ENCODE measurements around the gene LIPT2.

Gene LIPT2

GRCh38 chr11:74492084-74492483 lies 1.4 kb downstream of the LIPT2 start:
- Histone ChIP-seq H3K27ac (ENCODE audit: extremely low read depth, low read depth, low read length) (no peak overlapping the region), H3K4me1 (ENCODE audit: control insufficient read depth, insufficient read depth, low read length) (no peaks in the 10 kb centered on the region), H3K4me3 (ENCODE audit: low read depth, low read length) (no peak overlapping the region), H3K36me3 (ENCODE audit: control insufficient read depth in 2 of 2, insufficient read depth in 1 of 2, low read length in 2 of 2) (no peaks in the 10 kb centered on the region), H3K9me3 (ENCODE audit: control insufficient read depth, insufficient read depth, low read depth, low read length) (no peaks in the 10 kb centered on the region)
- ChIA-PET POLR2A (interaction anchor here (0.7 to 1.4 kb wide), 3 partner anchors 21 to 63 kb away, joined by 5 to 7 read pairs (median 7); no protein-coding TSS in a partner anchor), CTCF (interaction anchor here (1.2 to 1.4 kb wide), 2 partner anchors 39 to 40 kb away, joined by 3 to 5 read pairs; no protein-coding TSS in a partner anchor)
- TF ChIP-seq ZNF791 (tag by site-specific recombination; IDR thresholded peaks at IDR 0.05) (no peak), ZNF843 (tag by site-specific recombination; IDR thresholded peaks at IDR 0.05) (no peak), ZEB2 (tag by site-specific recombination; IDR thresholded peaks at IDR 0.05) (no peak), KLF9 (tag by site-specific recombination; IDR thresholded peaks at IDR 0.05; ENCODE audit: low read depth) (no peak), ZNF548 (tag by site-specific recombination; IDR thresholded peaks at IDR 0.05) (no peak), WT1 (tag by site-specific recombination; IDR thresholded peaks at IDR 0.05) (no peak), ZXDB (tag by site-specific recombination; IDR thresholded peaks at IDR 0.05) (no peak), ZNF596 (tag by site-specific recombination; IDR thresholded peaks at IDR 0.05) (no peak), HOXD13 (CRISPR knock-in tag; IDR thresholded peaks at IDR 0.05; ENCODE audit: borderline replicate concordance) (no peak), ZNF747 (tag by site-specific recombination; IDR thresholded peaks at IDR 0.05) (no peak), ZNF280D (tag by site-specific recombination; IDR thresholded peaks at IDR 0.05) (no peak), ZNF624 (tag by site-specific recombination; IDR thresholded peaks at IDR 0.05) (no peak)
- TF ChIP-seq, protein P1, sequence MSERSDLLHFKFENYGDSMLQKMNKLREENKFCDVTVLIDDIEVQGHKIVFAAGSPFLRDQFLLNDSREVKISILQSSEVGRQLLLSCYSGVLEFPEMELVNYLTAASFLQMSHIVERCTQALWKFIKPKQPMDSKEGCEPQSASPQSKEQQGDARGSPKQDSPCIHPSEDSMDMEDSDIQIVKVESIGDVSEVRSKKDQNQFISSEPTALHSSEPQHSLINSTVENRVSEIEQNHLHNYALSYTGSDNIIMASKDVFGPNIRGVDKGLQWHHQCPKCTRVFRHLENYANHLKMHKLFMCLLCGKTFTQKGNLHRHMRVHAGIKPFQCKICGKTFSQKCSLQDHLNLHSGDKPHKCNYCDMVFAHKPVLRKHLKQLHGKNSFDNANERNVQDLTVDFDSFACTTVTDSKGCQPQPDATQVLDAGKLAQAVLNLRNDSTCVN (tag by site-specific recombination; optimal IDR thresholded peaks at IDR 0.05), result no peak
- TF ChIP-seq, protein P2, sequence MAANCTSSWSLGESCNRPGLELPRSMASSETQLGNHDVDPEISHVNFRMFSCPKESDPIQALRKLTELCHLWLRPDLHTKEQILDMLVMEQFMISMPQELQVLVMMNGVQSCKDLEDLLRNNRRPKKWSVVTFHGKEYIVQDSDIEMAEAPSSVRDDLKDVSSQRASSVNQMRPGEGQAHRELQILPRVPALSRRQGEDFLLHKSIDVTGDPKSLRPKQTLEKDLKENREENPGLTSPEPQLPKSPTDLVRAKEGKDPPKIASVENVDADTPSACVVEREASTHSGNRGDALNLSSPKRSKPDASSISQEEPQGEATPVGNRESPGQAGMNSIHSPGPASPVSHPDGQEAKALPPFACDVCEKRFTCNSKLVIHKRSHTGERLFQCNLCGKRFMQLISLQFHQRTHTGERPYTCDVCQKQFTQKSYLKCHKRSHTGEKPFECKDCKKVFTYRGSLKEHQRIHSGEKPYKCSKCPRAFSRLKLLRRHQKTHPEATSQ (tag by site-specific recombination; IDR thresholded peaks at IDR 0.05), result no peak
- TF ChIP-seq, protein P3, sequence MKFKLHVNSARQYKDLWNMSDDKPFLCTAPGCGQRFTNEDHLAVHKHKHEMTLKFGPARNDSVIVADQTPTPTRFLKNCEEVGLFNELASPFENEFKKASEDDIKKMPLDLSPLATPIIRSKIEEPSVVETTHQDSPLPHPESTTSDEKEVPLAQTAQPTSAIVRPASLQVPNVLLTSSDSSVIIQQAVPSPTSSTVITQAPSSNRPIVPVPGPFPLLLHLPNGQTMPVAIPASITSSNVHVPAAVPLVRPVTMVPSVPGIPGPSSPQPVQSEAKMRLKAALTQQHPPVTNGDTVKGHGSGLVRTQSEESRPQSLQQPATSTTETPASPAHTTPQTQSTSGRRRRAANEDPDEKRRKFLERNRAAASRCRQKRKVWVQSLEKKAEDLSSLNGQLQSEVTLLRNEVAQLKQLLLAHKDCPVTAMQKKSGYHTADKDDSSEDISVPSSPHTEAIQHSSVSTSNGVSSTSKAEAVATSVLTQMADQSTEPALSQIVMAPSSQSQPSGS (tag by site-specific recombination; IDR thresholded peaks at IDR 0.05; ENCODE audit: low read depth), result no peak

DNA sequence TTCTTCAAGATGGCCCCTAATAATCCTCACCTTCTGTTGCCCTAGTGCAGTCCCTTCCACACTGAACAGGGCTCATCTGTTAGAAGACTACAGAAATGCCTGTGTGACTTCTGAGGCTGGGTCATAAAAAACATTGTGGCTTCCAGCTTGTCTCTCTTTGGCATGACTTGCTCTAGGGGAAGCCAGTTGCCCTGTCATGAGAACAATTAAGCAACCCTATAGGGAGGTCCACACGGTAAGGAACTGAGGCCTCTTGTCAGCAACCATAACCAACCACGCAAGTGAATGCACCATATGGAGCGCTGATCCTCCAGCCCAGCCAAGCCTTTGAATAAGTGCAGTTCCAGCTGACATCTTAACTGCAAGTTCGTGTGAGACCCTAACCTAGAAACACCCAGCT lies 2.6 kb downstream of the LIPT2 start:
- H3K4me3 ChIP-seq (ENCODE audit: low read depth, low read length), result no peak overlapping the region
- no peak overlapping the region for H3K27ac ChIP-seq (ENCODE audit: extremely low read depth, low read depth, low read length)
- ChIA-PET CTCF (interaction anchor here (0.7 to 1.2 kb wide), 3 partner anchors 74 to 166 kb away, joined by 3 to 4 read pairs (median 3); no protein-coding TSS in a partner anchor), POLR2A (no interaction called here)
- H3K4me1 ChIP-seq (ENCODE audit: control insufficient read depth, insufficient read depth, low read length), result no peaks in the 10 kb centered on the region
- H3K36me3 ChIP-seq (ENCODE audit: control insufficient read depth in 2 of 2, insufficient read depth in 1 of 2, low read length in 2 of 2), result no peaks in the 10 kb centered on the region
- TF ChIP-seq GFI1B (tag by site-specific recombination; IDR thresholded peaks at IDR 0.05) (no peak), ZNF16 (tag by site-specific recombination; IDR thresholded peaks at IDR 0.05; ENCODE audit: low read depth) (no peak), RBAK (tag by site-specific recombination; IDR thresholded peaks at IDR 0.05) (no peak), ZNF132 (tag by site-specific recombination; IDR thresholded peaks at IDR 0.05; ENCODE audit: borderline replicate concordance) (no peak), ZNF175 (tag by site-specific recombination; IDR thresholded peaks at IDR 0.05) (no peak)
- TF ChIP-seq, protein P4, sequence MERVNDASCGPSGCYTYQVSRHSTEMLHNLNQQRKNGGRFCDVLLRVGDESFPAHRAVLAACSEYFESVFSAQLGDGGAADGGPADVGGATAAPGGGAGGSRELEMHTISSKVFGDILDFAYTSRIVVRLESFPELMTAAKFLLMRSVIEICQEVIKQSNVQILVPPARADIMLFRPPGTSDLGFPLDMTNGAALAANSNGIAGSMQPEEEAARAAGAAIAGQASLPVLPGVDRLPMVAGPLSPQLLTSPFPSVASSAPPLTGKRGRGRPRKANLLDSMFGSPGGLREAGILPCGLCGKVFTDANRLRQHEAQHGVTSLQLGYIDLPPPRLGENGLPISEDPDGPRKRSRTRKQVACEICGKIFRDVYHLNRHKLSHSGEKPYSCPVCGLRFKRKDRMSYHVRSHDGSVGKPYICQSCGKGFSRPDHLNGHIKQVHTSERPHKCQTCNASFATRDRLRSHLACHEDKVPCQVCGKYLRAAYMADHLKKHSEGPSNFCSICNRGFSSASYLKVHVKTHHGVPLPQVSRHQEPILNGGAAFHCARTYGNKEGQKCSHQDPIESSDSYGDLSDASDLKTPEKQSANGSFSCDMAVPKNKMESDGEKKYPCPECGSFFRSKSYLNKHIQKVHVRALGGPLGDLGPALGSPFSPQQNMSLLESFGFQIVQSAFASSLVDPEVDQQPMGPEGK (tag by site-specific recombination; IDR thresholded peaks at IDR 0.05), result no peak
- TF ChIP-seq, protein P5, sequence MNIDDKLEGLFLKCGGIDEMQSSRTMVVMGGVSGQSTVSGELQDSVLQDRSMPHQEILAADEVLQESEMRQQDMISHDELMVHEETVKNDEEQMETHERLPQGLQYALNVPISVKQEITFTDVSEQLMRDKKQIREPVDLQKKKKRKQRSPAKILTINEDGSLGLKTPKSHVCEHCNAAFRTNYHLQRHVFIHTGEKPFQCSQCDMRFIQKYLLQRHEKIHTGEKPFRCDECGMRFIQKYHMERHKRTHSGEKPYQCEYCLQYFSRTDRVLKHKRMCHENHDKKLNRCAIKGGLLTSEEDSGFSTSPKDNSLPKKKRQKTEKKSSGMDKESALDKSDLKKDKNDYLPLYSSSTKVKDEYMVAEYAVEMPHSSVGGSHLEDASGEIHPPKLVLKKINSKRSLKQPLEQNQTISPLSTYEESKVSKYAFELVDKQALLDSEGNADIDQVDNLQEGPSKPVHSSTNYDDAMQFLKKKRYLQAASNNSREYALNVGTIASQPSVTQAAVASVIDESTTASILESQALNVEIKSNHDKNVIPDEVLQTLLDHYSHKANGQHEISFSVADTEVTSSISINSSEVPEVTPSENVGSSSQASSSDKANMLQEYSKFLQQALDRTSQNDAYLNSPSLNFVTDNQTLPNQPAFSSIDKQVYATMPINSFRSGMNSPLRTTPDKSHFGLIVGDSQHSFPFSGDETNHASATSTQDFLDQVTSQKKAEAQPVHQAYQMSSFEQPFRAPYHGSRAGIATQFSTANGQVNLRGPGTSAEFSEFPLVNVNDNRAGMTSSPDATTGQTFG (tag by site-specific recombination; IDR thresholded peaks at IDR 0.05; ENCODE audit: borderline replicate concordance), result no peak
- H3K9me3 ChIP-seq (ENCODE audit: control insufficient read depth, insufficient read depth, low read depth, low read length), result no peaks in the 10 kb centered on the region

Data from HEK293 (cell line).